MM.1S (cell line): Measurements from ENCODE around the gene NFKBIZ.

Experiments
- EZH2phosphoT487 ChIP-seq: fragments of 300-600 bp; sonication (generic); IDR thresholded peaks from 2 replicates; pipeline ENCODE4 v1.6.1; 2018; ENCODE audit warnings: antibody characterized with exemption, low read length
- TF ChIP-seq, protein P1 (sequence below): fragments of 300-600 bp; sonication (generic); IDR thresholded peaks from 2 replicates; pipeline ENCODE4 v1.5.1; 2016; ENCODE audit warnings: antibody characterized with exemption, low read length, mixed read lengths

DNA sequence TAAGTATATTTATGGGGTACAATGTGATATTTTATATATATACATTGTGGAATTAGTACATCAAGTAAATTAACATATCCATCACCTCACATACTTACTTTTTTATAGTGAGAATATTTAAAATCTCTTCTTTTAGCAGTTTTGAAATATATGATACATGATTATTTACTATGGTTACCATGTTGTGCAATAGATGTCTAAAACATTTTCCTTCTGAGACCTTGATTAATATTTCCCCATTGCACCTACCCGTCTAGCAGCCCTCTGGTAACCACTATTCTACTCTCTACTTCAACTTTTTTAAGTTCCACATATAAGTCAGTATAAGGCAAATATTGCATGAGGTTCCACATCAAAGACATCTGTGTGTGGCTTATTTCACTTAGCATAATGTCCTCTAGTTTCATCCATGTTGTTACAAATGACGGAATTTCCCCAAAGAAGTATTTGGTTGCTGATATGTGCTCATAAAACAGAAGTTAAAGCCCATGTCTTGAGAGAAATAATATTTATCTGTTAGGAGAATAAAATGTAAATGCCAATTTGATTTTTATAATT is 29.6 kb upstream of the NFKBIZ start:
- TF ChIP-seq, protein P1, sequence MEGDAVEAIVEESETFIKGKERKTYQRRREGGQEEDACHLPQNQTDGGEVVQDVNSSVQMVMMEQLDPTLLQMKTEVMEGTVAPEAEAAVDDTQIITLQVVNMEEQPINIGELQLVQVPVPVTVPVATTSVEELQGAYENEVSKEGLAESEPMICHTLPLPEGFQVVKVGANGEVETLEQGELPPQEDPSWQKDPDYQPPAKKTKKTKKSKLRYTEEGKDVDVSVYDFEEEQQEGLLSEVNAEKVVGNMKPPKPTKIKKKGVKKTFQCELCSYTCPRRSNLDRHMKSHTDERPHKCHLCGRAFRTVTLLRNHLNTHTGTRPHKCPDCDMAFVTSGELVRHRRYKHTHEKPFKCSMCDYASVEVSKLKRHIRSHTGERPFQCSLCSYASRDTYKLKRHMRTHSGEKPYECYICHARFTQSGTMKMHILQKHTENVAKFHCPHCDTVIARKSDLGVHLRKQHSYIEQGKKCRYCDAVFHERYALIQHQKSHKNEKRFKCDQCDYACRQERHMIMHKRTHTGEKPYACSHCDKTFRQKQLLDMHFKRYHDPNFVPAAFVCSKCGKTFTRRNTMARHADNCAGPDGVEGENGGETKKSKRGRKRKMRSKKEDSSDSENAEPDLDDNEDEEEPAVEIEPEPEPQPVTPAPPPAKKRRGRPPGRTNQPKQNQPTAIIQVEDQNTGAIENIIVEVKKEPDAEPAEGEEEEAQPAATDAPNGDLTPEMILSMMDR: no peak
- TF ChIP-seq EZH2phosphoT487: no peak
